GM19351 (cell line): ENCODE measurements around the gene RAB7B.
"Not testable (repeated sequence)": the region's sequence is repeated elsewhere in the genome, so short reads cannot be mapped to it uniquely, and the experiment has no call there.

Experiments used
- ATAC-seq: cut with Tn5 transposase; IDR thresholded peaks from one replicate; pipeline ENCODE4 v1.9.1; 2021; ENCODE audit warnings: mild to moderate bottlenecking, moderate library complexity; ENCODE audit not compliant: unreplicated experiment

Gene RAB7B

GRCh38 chr1:205998457-205999241, 4.5 kb downstream of the RAB7B start:
- ATAC-seq, result no peak

GRCh38 chr1:205996641-205997040, 6.6 kb downstream of the RAB7B start:
- not testable (repeated sequence) for ATAC-seq

GRCh38 chr1:205994346-205994745, 8.8 kb downstream of the RAB7B start:
- no peak for ATAC-seq

- ATAC-seq, result no peak
These were observed 10.1 kb downstream of the RAB7B start for GRCh38 chr1:205993068-205993467.

GRCh38 chr1:205992218-205992882, 10.8 kb downstream of the RAB7B start:
- ATAC-seq, result no peak

- no peak for ATAC-seq
These were observed 12.0 kb downstream of the RAB7B start for GRCh38 chr1:205991237-205991636.

- ATAC-seq, result no peak
These were observed 13.0 kb downstream of the RAB7B start for GRCh38 chr1:205990226-205990625.

GRCh38 chr1:205989786-205990185, 13.4 kb downstream of the RAB7B start:
- no peak for ATAC-seq

GRCh38 chr1:205988585-205988995, 14.6 kb downstream of the RAB7B start:
- no peak for ATAC-seq

GRCh38 chr1:205986861-205987260, 16.3 kb downstream of the RAB7B start:
- no peak for ATAC-seq

- no peak for ATAC-seq
These were observed 16.9 kb downstream of the RAB7B start for GRCh38 chr1:205986292-205986691.

GRCh38 chr1:205985330-205986005, 17.7 kb downstream of the RAB7B start:
- ATAC-seq, result no peak

GRCh38 chr1:205983925-205984725, 19.1 kb downstream of the RAB7B start:
- no peak for ATAC-seq

GRCh38 chr1:205981257-205981656, 21.9 kb downstream of the RAB7B start:
- no peak for ATAC-seq

GRCh38 chr1:205980237-205980870, 22.8 kb downstream of the RAB7B start:
- no peak for ATAC-seq

- ATAC-seq, result no peak
These were observed 23.9 kb downstream of the RAB7B start for GRCh38 chr1:205979301-205979700.

GRCh38 chr1:205978676-205979075, 24.5 kb downstream of the RAB7B start:
- no peak for ATAC-seq

- ATAC-seq, result no peak
These were observed 25.7 kb downstream of the RAB7B start for GRCh38 chr1:205977402-205978014.

GRCh38 chr1:205976708-205977401, 26.3 kb downstream of the RAB7B start:
- no peak for ATAC-seq

- no peak for ATAC-seq
These were observed 27.2 kb downstream of the RAB7B start for GRCh38 chr1:205976036-205976435.
